Body of pancreas (tissue), 4 donors: ENCODE results near the gene URB1.

Source experiments
- CTCF ChIP-seq, 7 experiments: fragments of 450-650 bp in 4 of 7; fragments of 200-600 bp in 3 of 7; sonication (generic) in 3 of 7; IDR thresholded peaks; one replicate each; pipeline ENCODE4 v1.5.1; 2016 to 2019; ENCODE audit warnings: antibody characterized with exemption in 7 of 7
- POLR2A ChIP-seq, 3 donors: fragments of 450-650 bp; IDR thresholded peaks; one replicate each; pipeline ENCODE4 v1.6.1; 2016; ENCODE audit warnings: antibody characterized with exemption in 3 of 3, mild to moderate bottlenecking in 2 of 3

DNA sequence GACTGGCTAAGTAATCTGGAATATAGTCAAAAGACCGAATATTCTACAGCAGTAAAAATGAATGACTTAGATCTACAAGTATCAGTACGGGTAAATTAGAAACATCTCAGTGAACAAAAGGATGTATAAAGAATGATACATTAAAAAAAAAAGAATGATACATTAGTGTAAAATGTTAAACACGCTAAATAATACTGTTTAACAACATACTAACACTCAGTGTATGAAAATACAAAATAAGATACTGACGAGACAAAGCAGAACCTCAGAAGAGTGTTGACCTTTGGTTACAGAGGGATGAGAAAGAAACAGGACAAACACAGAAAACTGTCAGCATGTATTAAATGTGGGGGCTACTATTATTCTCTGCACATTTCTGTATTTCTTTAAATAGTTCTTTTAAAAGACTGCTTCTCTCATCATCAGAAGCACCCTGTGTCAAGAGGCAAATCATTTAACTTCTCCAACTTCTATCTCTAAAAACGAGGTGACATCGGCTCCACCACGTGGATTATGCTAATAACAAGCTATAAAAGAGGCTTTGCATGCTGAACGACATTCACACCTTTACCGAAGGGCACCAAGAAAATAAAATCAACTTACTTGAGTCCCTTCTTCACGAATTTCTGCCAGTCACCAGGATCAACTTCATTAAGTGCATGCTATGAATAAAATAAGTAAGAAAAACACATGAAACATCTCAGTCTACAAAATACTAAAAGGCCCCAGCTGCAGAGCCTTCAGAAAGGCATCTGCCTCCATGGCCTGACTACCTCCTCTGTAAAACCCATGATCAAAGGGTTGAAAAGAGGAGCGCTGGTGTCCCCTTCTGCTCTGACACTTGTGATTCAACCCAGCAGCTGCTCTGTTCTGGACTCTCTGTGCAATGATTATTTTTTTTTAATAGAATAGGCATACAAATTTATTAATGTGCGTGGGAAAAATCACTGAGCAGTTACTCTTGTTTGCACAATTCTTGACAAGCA is 51.7 kb downstream of the URB1 start:
- TF ChIP-seq POLR2A (IDR thresholded peaks at IDR 0.05) (no peak), CTCF (IDR thresholded peaks at IDR 0.05) (no peak)
